H1 (cell line): ENCODE results near the gene MREG. TPM values are rescaled to one million over a fixed set of nuclear protein-coding genes. Genes with fewer than 3 reads are reported as not detected.

ENCODE experiments used
- CTCF ChIA-PET: fragments of 300-600 bp; sonication (Branson Sonifier 250); formaldehyde crosslinking; loops from one replicate; lab custom pipeline; 2021; ENCODE audit not compliant: partially characterized antibody; lab: Charles Lee
- POLR2A ChIA-PET: fragments of 300-600 bp; sonication (Branson Sonifier 250); formaldehyde crosslinking; loops from one replicate; lab custom pipeline; 2021; ENCODE audit warnings: inconsistent platforms; ENCODE audit not compliant: partially characterized antibody; lab: Charles Lee
- DNase-seq, 2 experiments: peaks; one replicate each; pipeline versions ENCODE4 v3.0.0 to v3.0.0-alpha.2; 2010 to 2022; ENCODE audit warnings: low spot score in 2 of 2, low read depth in 1 of 2, mixed read lengths in 1 of 2
- FAIRE-seq: peaks from 2 replicates; lab custom pipeline; 2011; peaks lifted over from hg19 to GRCh38; lab: Jason Lieb, UNC
- H2AFZ ChIP-seq: 2 replicates; pipeline ENCODE4 v1.8.1; 2012; ENCODE audit warnings: low read length, inconsistent platforms
- H2AK5ac ChIP-seq: 2 replicates; pipeline ENCODE4 v1.6.1; 2013; ENCODE audit warnings: low read depth, low read length
- H2BK120ac ChIP-seq: replicated peaks from 2 replicates; pipeline ENCODE3; 2013; ENCODE audit warnings: low read depth, low read length, inconsistent platforms
- H2BK12ac ChIP-seq: 2 replicates; pipeline ENCODE4 v1.6.1; 2013; ENCODE audit warnings: low read depth, low read length
- H2BK15ac ChIP-seq: 2 replicates; pipeline ENCODE4 v1.6.1; 2013; ENCODE audit warnings: low read length
- H2BK20ac ChIP-seq: 2 replicates; pipeline ENCODE4 v1.6.1; 2013; ENCODE audit warnings: low read length
- H2BK5ac ChIP-seq: 2 replicates; pipeline ENCODE4 v1.6.1; 2013; ENCODE audit warnings: low read depth, low read length
- H3K14ac ChIP-seq: 2 replicates; pipeline ENCODE4 v1.6.1; 2013; ENCODE audit warnings: inconsistent platforms; ENCODE audit not compliant: insufficient read length
- H3K18ac ChIP-seq: 2 replicates; pipeline ENCODE4 v1.6.1; 2013; ENCODE audit warnings: low read length; ENCODE audit errors: extremely low read depth
- H3K23ac ChIP-seq: 2 replicates; pipeline ENCODE4 v1.6.1; 2013; ENCODE audit warnings: inconsistent platforms; ENCODE audit not compliant: insufficient read length
- H3K23me2 ChIP-seq: 2 replicates; pipeline ENCODE4 v1.6.1; 2013; ENCODE audit warnings: low read depth, low read length
- H3K27ac ChIP-seq: 2 replicates; pipeline ENCODE4 v1.6.1; 2011; ENCODE audit warnings: low read depth, low read length, inconsistent platforms
- H3K27me3 ChIP-seq, 4 experiments: replicated peaks in 1 of 4; 1 replicate in 1 of 4; 2 replicates in 3 of 4; pipeline versions ENCODE4 v1.6.1 to v1.8.1; 2011 to 2013; ENCODE audit warnings: low read length in 3 of 4, mild to moderate bottlenecking in 3 of 4, inconsistent platforms in 2 of 4, mixed read lengths in 2 of 4, moderate library complexity in 1 of 4; ENCODE audit not compliant: control insufficient read depth in 3 of 4, insufficient read depth in 3 of 4; ENCODE audit errors: extremely low read depth in 1 of 4
- H3K36me3 ChIP-seq, 4 experiments: 2 replicates each; pipeline versions ENCODE4 v1.6.1 to v1.8.1; 2011 to 2013; ENCODE audit warnings: mild to moderate bottlenecking in 4 of 4, low read length in 3 of 4, moderate library complexity in 2 of 4, control low read depth in 1 of 4, inconsistent platforms in 1 of 4; ENCODE audit not compliant: insufficient read depth in 4 of 4, control insufficient read depth in 2 of 4
- H3K4ac ChIP-seq: replicated peaks from 2 replicates; pipeline ENCODE3; 2013; ENCODE audit warnings: low read length, low read depth, mixed read lengths, inconsistent platforms; ENCODE audit not compliant: insufficient read length
- H3K4me1 ChIP-seq, 4 experiments: replicated peaks in 1 of 4; 1 replicate in 1 of 4; 2 replicates in 3 of 4; pipeline versions ENCODE4 v1.6.1 to v1.8.1; 2011 to 2013; ENCODE audit warnings: low read length in 3 of 4, inconsistent platforms in 2 of 4, mixed read lengths in 1 of 4; ENCODE audit not compliant: insufficient read depth in 4 of 4, control insufficient read depth in 3 of 4
- H3K4me2 ChIP-seq, 2 experiments: 2 replicates each; pipeline versions ENCODE4 v1.6.1 to v1.8.1; 2011 to 2013; ENCODE audit warnings: low read depth in 2 of 2, low read length in 2 of 2, control low read depth in 1 of 2, inconsistent platforms in 1 of 2, mild to moderate bottlenecking in 1 of 2; ENCODE audit not compliant: insufficient read depth in 1 of 2
- H3K4me3 ChIP-seq, 4 experiments: fragments of 200-600, 300-600 bp in 1 of 4; sonication (generic), shearing (Covaris generic), sonication (Bioruptor Twin) in 1 of 4; 2 replicates each; pipeline versions ENCODE4 v1.5.1 to v1.8.1; 2011 to 2016; ENCODE audit warnings: low read length in 4 of 4, low read depth in 3 of 4, control low read depth in 2 of 4, inconsistent platforms in 2 of 4, mild to moderate bottlenecking in 2 of 4, mixed read lengths in 1 of 4, moderate library complexity in 1 of 4; ENCODE audit not compliant: insufficient read depth in 2 of 4; ENCODE audit errors: extremely low read depth in 1 of 4
- H3K56ac ChIP-seq: replicated peaks from 2 replicates; pipeline ENCODE3; 2013; ENCODE audit warnings: low read depth, mild to moderate bottlenecking, mixed read lengths, low read length, inconsistent platforms; ENCODE audit not compliant: insufficient read length
- H3K79me1 ChIP-seq: 2 replicates; pipeline ENCODE4 v1.6.1; 2013; ENCODE audit warnings: low read depth, low read length, control low read depth
- H3K79me2 ChIP-seq, 2 experiments: 2 replicates each; pipeline versions ENCODE4 v1.6.1 to v1.8.1; 2012 to 2013; ENCODE audit warnings: low read length in 2 of 2, mild to moderate bottlenecking in 2 of 2, inconsistent platforms in 1 of 2; ENCODE audit not compliant: insufficient read depth in 2 of 2, control insufficient read depth in 1 of 2
- H3K9ac ChIP-seq, 4 experiments: replicated peaks in 1 of 4; 1 replicate in 1 of 4; 2 replicates in 3 of 4; pipeline versions ENCODE4 v1.6.1 to v1.8.1; 2011 to 2013; ENCODE audit warnings: low read depth in 3 of 4, low read length in 3 of 4, control low read depth in 2 of 4, mild to moderate bottlenecking in 2 of 4, moderate library complexity in 2 of 4, inconsistent platforms in 1 of 4; ENCODE audit errors: extremely low read depth in 1 of 4
- H3K9me3 ChIP-seq, 2 experiments: 2 replicates each; pipeline versions ENCODE4 v1.6.1 to v1.8.1; 2012 to 2013; ENCODE audit warnings: mild to moderate bottlenecking in 2 of 2, moderate library complexity in 2 of 2, control low read depth in 1 of 2, inconsistent platforms in 1 of 2, low read depth in 1 of 2, low read length in 1 of 2, mixed read lengths in 1 of 2; ENCODE audit not compliant: insufficient read depth in 2 of 2
- H4K20me1 ChIP-seq, 2 experiments: replicated peaks in 1 of 2; 2 replicates each; pipeline versions ENCODE3 to v1.8.1; 2011 to 2013; ENCODE audit warnings: inconsistent platforms in 2 of 2, low read length in 2 of 2, mild to moderate bottlenecking in 1 of 2; ENCODE audit not compliant: insufficient read depth in 2 of 2, control insufficient read depth in 1 of 2
- H4K5ac ChIP-seq: 2 replicates; pipeline ENCODE4 v1.6.1; 2013; ENCODE audit warnings: low read length, low read depth, mixed read lengths, inconsistent platforms; ENCODE audit not compliant: insufficient read length
- H4K8ac ChIP-seq: 2 replicates; pipeline ENCODE4 v1.8.0; 2013; ENCODE audit warnings: mild to moderate bottlenecking, moderate library complexity, low read length, inconsistent platforms; ENCODE audit not compliant: insufficient read depth; ENCODE audit errors: extremely low read depth
- H4K91ac ChIP-seq: replicated peaks from 2 replicates; pipeline ENCODE3; 2013; ENCODE audit warnings: low read length, mixed read lengths, inconsistent platforms; ENCODE audit not compliant: insufficient read length
- GTF2F1 ChIP-seq: IDR thresholded peaks from 2 replicates; pipeline ENCODE4 v1.6.1; 2012; ENCODE audit warnings: low read depth, low read length, improper control_type of control experiment, borderline replicate concordance
- ZNF274 ChIP-seq: IDR thresholded peaks from 2 replicates; pipeline ENCODE4 v1.7.0; 2012; ENCODE audit warnings: low read length, borderline replicate concordance; ENCODE audit errors: extremely low read depth
- WGBS, 2 experiments: shearing (Covaris generic) in 1 of 2; methylation state at CpG; one replicate each; pipeline versions ENCODE4 v1.1.6 to v1.1.7; 2013 to 2015; ENCODE audit warnings: low lambda C conversion rate in 2 of 2, mixed read lengths in 2 of 2, inconsistent platforms in 1 of 2, low coverage in 1 of 2, missing lambda C conversion rate in 1 of 2; ENCODE audit not compliant: insufficient replicate concordance in 2 of 2, insufficient coverage in 1 of 2, insufficient read length in 1 of 2; ENCODE audit errors: extremely low coverage in 1 of 2, missing lambda C conversion rate in 1 of 2; 5-methylcytosine and 5-hydroxymethylcytosine counted together
- polyA plus RNA-seq, 7 experiments: library from polyadenylated mRNA; depleted of rRNA in 3 of 7; stranded (reverse) in 5 of 7; unstranded in 2 of 7; fragments of >200 nt in 5 of 7; fragments of 200-250 nt in 2 of 7; gene quantifications; 1 replicate in 5 of 7; 2 replicates in 1 of 7; 4 replicates in 1 of 7; pipeline versions ENCODE4 v1.2.1 to v1.2.3, GENCODE V29; 2011 to 2013; ENCODE audit warnings: missing spikeins in 2 of 7, mixed read lengths in 2 of 7
- total RNA-seq: library from RNA; stranded (reverse); fragmentation: NEBNext Ultra II Directional; extraction: Animal tissue kit (Norgen Biotek cat#: 25700); gene quantifications from 2 replicates; pipeline ENCODE4 v1.2.1, GENCODE V29; 2021

Gene MREG
- total and polyA plus RNA-seq, 2 of the 8 experiments (the other 6 are each of a cell fraction or from before 2014, with no cell fraction given): 7.5 to 31.9 TPM

DNA sequence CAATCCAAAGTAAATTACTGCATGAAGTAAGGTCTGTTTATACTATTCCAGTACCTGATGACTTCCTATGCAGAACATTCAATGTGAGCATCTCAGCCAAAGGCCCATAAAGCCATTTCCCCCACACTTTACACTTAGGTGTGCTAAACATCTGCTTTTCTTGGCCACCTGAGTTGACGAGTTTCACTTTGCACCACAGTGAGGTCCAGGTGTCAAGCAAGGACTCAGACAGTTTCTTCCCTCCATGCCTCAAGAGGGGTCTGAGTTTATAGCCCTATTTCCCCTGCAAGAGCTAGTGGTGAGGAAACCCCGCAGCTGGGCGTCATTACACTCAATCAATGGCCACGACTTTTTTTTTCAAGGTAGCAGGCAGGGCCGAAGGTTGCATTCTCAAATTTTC, 107.7 kb downstream of the MREG start:
- Histone ChIP-seq H3K23me2 (no peaks in the 10 kb centered on the region), H3K79me1 (no peaks in the 10 kb centered on the region), H3K56ac (no peak overlapping the region), H2BK120ac (no peak overlapping the region), H3K9ac (no peak overlapping the region), H3K4me1 (no peaks in the 10 kb centered on the region), H2BK20ac (no peak overlapping the region), H3K9me3 (peaks cover 0 to 1% of the 10 kb centered on the region in 2 experiments; a peak in 1 of 4 replicates), H3K27me3 (0 out of 7 replicates have a peak, but pooled peaks cover 0 to 2% (median 0%) of the 10 kb centered on the region in 4 experiments), H3K79me2 (no peaks in the 10 kb centered on the region), H3K4ac (no peak overlapping the region), H4K5ac (no peak overlapping the region), H3K23ac (no peak overlapping the region), H4K91ac (no peak overlapping the region), H2AK5ac (no peak overlapping the region), H4K8ac (no peak overlapping the region), H2BK5ac (no peak overlapping the region), H3K27ac (no peak overlapping the region), H2BK15ac (no peak overlapping the region), H3K18ac (no peak overlapping the region), H3K36me3 (no peaks in the 10 kb centered on the region), H2BK12ac (no peak overlapping the region), H3K14ac (no peak overlapping the region), H2AFZ (no peak overlapping the region), H3K4me2 (no peak overlapping the region), H4K20me1 (no peaks in the 10 kb centered on the region), H3K4me3 (no peak overlapping the region)
- POLR2A ChIA-PET: no interaction called here
- no peak for TF ChIP-seq ZNF274
- TF ChIP-seq GTF2F1: no peak
- no peak for FAIRE-seq
- CTCF ChIA-PET: no interaction called here
- no peak for DNase-seq
- 81% methylated on average over 5 of the region's 5 CpGs; no CpG with 5 or more reads in 1 of the 2 experiments for WGBS, 2 experiments
